ENCODE measurements around the gene ESPNL. TPM values are rescaled to one million over a fixed set of nuclear protein-coding genes. Genes with fewer than 3 reads are reported as not detected.

ESPNL gene
- total and polyA plus RNA-seq, 2 of the 4 experiments (the other 2 are of a cell fraction) = 2.0 TPM

DNA sequence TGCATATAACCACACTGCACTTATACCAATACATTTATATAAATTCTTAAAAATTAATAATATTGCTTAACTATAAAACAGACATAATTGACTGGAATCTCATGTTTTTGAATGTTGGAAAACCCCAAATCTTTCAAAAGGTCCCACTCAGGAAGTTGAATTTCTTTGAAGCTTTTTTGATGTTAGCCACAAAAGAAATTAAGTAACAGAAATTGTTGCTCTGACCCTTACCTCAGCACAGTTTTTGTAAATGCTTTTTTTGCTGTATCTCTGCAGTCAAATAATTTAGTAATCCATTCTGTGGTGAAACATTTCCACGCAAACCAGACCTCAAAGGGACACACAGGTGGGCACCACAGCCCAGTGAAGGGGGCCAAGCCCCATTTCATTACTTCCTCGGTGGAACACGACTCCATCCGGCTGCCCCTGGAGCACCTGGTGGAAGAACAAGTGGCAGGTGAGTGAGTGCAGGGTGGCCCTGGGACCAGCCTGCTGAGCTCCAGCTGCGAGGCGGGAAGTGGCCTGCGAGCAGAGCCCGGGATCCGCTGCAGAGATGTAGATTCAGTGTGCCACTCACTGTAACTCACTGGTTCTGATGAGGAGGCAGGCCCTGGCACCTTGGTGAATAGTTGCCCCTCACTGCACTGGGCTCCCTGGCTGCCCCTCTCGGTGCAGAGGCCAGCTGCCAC is 31.0 kb upstream of the ESPNL start:
- Histone ChIP-seq H3K9me1 (ENCODE audit: insufficient read depth, low read length) (no peaks in the 10 kb centered on the region; the same call in 1 of the 2 replicates), H3K18ac (ENCODE audit: low read depth, low read length) (no peak overlapping the region), H3K79me1 (ENCODE audit: low read depth in 1 of 2, low read length in 2 of 2) (peaks cover 0 to under 1% of the 10 kb centered on the region in 2 experiments; a peak in 1 of 4 replicates), H3K56ac (ENCODE audit: extremely low read depth, insufficient read depth, low read length) (no peak overlapping the region), H4K20me1 (ENCODE audit: insufficient read depth, low read length) (no peaks in the 10 kb centered on the region), H2BK120ac (ENCODE audit: low read depth, low read length) (no peak overlapping the region), H3K23ac (ENCODE audit: low read depth, low read length) (no peak overlapping the region), H3K36me3 (ENCODE audit: control insufficient read depth, insufficient read depth, low read length) (peaks cover 22% of the 10 kb centered on the region), H2AFZ (replicated peaks; ENCODE audit: low read length, poor library complexity) (no peak overlapping the region), H3K4me1 (ENCODE audit: control insufficient read depth, insufficient read depth, low read length) (no peaks in the 10 kb centered on the region), H3K27ac (ENCODE audit: insufficient read depth, low read length) (no peak overlapping the region), H3K4me3 (ENCODE audit: insufficient read depth, low read depth, low read length) (no peak overlapping the region), H3K27me3 (ENCODE audit: control insufficient read depth, insufficient read depth, low read length) (no peaks in the 10 kb centered on the region), H2BK15ac (ENCODE audit: low read depth, low read length) (no peak overlapping the region), H2BK20ac (ENCODE audit: low read depth, low read length) (no peak overlapping the region), H4K91ac (ENCODE audit: insufficient read depth, low read depth, low read length) (no peak overlapping the region), H2AK5ac (ENCODE audit: low read depth, low read length) (no peak overlapping the region), H3K9ac (ENCODE audit: low read depth, low read length) (no peak overlapping the region), H4K8ac (ENCODE audit: low read depth in 2 of 2, low read length in 2 of 2) (no peak overlapping the region), H3K14ac (replicated peaks; ENCODE audit: low read depth, low read length) (no peak overlapping the region), H3K4me2 (ENCODE audit: low read depth, low read length) (no peak overlapping the region), H4K5ac (ENCODE audit: low read depth, low read length) (no peak overlapping the region), H2AK9ac (replicated peaks; ENCODE audit: low read depth, low read length, poor library complexity) (no peak overlapping the region), H3K4ac (ENCODE audit: low read depth, low read length) (no peak overlapping the region), H3K9me3 (ENCODE audit: control insufficient read depth, insufficient read depth, low read length) (peaks cover 2% of the 10 kb centered on the region; the same call in 1 of the 2 replicates), H2BK5ac (ENCODE audit: low read depth, low read length, poor library complexity, severe bottlenecking) (no peak overlapping the region)
- BruUV-seq (replicated peaks) = no TSS peak
- ATAC-seq (ENCODE audit: low read depth) = no peak
- in situ Hi-C loops (cut with MboI; ENCODE audit: low sequenced_read_pairs) (no loop called here), intact Hi-C loops (cut with micrococcal nuclease) (no loop called here), dilution Hi-C loops (cut with HindIII; ENCODE audit: low sequenced_read_pairs, unreplicated experiment) (no loop called here)
- 100% methylated on average over 1 of the region's 10 CpGs; no CpG with 5 or more reads in 1 of the 2 experiments for WGBS, 2 experiments (ENCODE audit: extremely low coverage in 2 of 2, insufficient read length in 1 of 2)
- CTCF ChIA-PET = interaction anchor here (0.6 kb wide), 1 partner anchor 217 kb away, joined by 3 read pairs; no protein-coding TSS in a partner anchor
- DNase-seq = no peak
- POLR2A ChIA-PET (ENCODE audit: unreplicated experiment) = no interaction called here
- TF ChIP-seq MXI1 (IDR thresholded peaks at IDR 0.05; ENCODE audit: borderline replicate concordance, low read depth, low read length) (no peak), CHD1 (IDR thresholded peaks at IDR 0.05; ENCODE audit: low read depth, low read length) (no peak), BHLHE40 (IDR thresholded peaks at IDR 0.05; ENCODE audit: low read depth, low read length) (no peak), NFE2L2 (IDR thresholded peaks at IDR 0.05; ENCODE audit: low read depth, low read length) (no peak), MAZ (IDR thresholded peaks at IDR 0.05; ENCODE audit: borderline replicate concordance, low read depth, low read length) (no peak), RFX5 (IDR thresholded peaks at IDR 0.05; ENCODE audit: low read depth, low read length) (no peak), MAFK (IDR thresholded peaks at IDR 0.05; ENCODE audit: low read depth, low read length) (no peak), USF2 (IDR thresholded peaks at IDR 0.05; ENCODE audit: low read depth, low read length) (no peak), RCOR1 (IDR thresholded peaks at IDR 0.05; ENCODE audit: insufficient replicate concordance, low read length) (no peak), SMC3 (IDR thresholded peaks at IDR 0.05; ENCODE audit: low read depth, low read length) (no peak), CTCF (conservative IDR thresholded peaks at IDR 0.05; ENCODE audit: low read depth, low read length) (no peak), CEBPB (IDR thresholded peaks at IDR 0.05; ENCODE audit: low read depth, low read length) (no peak), POLR2A (IDR thresholded peaks at IDR 0.05; ENCODE audit: low read depth, low read length) (no peak), ELK1 (IDR thresholded peaks at IDR 0.05; ENCODE audit: borderline replicate concordance, low read depth, low read length) (no peak)

Measured in IMR-90 (cell line).